K562 (cell line): ENCODE measurements around the gene UNC13A. TPM values are rescaled to one million over a fixed set of nuclear protein-coding genes. Genes with fewer than 3 reads are reported as not detected.

Experiments used
- ATAC-seq: fragments of 200-7000 bp; cut with Tn5 transposase; 3 replicates; pipeline ENCODE4 v1.9.1; 2020; ENCODE audit warnings: moderate library complexity
- BruUV-seq: library from RNA; stranded (reverse); fragments of 400-500 nt; replicated peaks from 2 replicates; lab custom pipeline; 2021; lab: Mats Ljungman, UMichigan
- CTCF ChIA-PET: fragments of 300-600 bp; formaldehyde crosslinking; extraction: SDS; loops from one replicate; lab custom pipeline; 2021; ENCODE audit warnings: low intra/inter-chr PET ratio; lab: Yijun Ruan, JAX
- POLR2A ChIA-PET: fragments of 300-600, 350-650 bp; sonication (Branson Sonifier 250); formaldehyde crosslinking; extraction: SDS; loops from one replicate; lab custom pipeline; 2021; ENCODE audit warnings: antibody characterized with exemption, inconsistent platforms; lab: Yijun Ruan, JAX
- DNase-seq, 4 experiments: peaks; one replicate each; pipeline versions ENCODE4 v3.0.0 to v3.0.0-alpha.2; 2011 to 2018; ENCODE audit warnings: low spot score in 3 of 4, mixed read lengths in 3 of 4; ENCODE audit errors: extremely low read depth in 1 of 4
- FAIRE-seq: peaks from 2 replicates; lab custom pipeline; 2011; peaks lifted over from hg19 to GRCh38; lab: Jason Lieb, UNC
- H2AFZ ChIP-seq: 2 replicates; pipeline ENCODE4 v1.6.0; 2011; ENCODE audit warnings: low read depth, low read length, control low read depth, inconsistent platforms
- H3K27ac ChIP-seq: fragments of 200-600 bp; 3 replicates; pipeline ENCODE4 v1.8.0; 2011; ENCODE audit warnings: low read depth, mild to moderate bottlenecking, control low read depth, inconsistent platforms, low read length, moderate library complexity, mixed read lengths; ENCODE audit errors: extremely low read depth
- H3K27me3 ChIP-seq, 2 experiments: fragments of 300-600 bp in 1 of 2; 2 replicates in 1 of 2; 3 replicates in 1 of 2; pipeline versions ENCODE4 v1.6.0 to v1.8.0; 2011; ENCODE audit warnings: inconsistent platforms in 2 of 2, low read length in 2 of 2, mild to moderate bottlenecking in 1 of 2, mixed read lengths in 1 of 2, moderate library complexity in 1 of 2; ENCODE audit not compliant: control insufficient read depth in 2 of 2, insufficient read depth in 2 of 2
- H3K36me3 ChIP-seq: fragments of 300-600 bp; 3 replicates; pipeline ENCODE4 v1.8.0; 2011; ENCODE audit warnings: mild to moderate bottlenecking, low read length, inconsistent platforms; ENCODE audit not compliant: control insufficient read depth, insufficient read depth
- H3K4me1 ChIP-seq, 2 experiments: fragments of 200-600 bp in 1 of 2; replicated peaks in 1 of 2; 2 replicates in 1 of 2; 3 replicates in 1 of 2; pipeline versions ENCODE4 v1.5.1 to v1.8.0; 2011; ENCODE audit warnings: inconsistent platforms in 2 of 2, low read length in 2 of 2, mild to moderate bottlenecking in 1 of 2, mixed read lengths in 1 of 2, moderate library complexity in 1 of 2; ENCODE audit not compliant: control insufficient read depth in 2 of 2, insufficient read depth in 2 of 2
- H3K4me2 ChIP-seq: 2 replicates; pipeline ENCODE4 v1.6.1; 2011; ENCODE audit warnings: low read length, control low read depth, inconsistent platforms, mixed read lengths; ENCODE audit not compliant: insufficient read depth
- H3K4me3 ChIP-seq: fragments of 200-600 bp; sonication (generic), shearing (Covaris generic); 2 replicates; pipeline ENCODE4 v1.5.1; 2016; ENCODE audit warnings: control low read depth, inconsistent platforms
- H3K79me2 ChIP-seq: fragments of 200-600 bp; 3 replicates; pipeline ENCODE4 v1.8.0; 2011; ENCODE audit warnings: low read length, inconsistent platforms; ENCODE audit not compliant: control insufficient read depth, insufficient read depth
- H3K9ac ChIP-seq, 2 experiments: 2 replicates each; pipeline versions ENCODE4 v1.6.0 to v1.6.1; 2011; ENCODE audit warnings: low read depth in 2 of 2, low read length in 2 of 2, control low read depth in 1 of 2, inconsistent platforms in 1 of 2, mild to moderate bottlenecking in 1 of 2, mixed read lengths in 1 of 2; ENCODE audit not compliant: insufficient read depth in 1 of 2
- H3K9me1 ChIP-seq: one replicate; pipeline ENCODE4 v1.6.0; 2011; ENCODE audit warnings: inconsistent platforms, mild to moderate bottlenecking, low read length, moderate library complexity; ENCODE audit not compliant: control insufficient read depth, insufficient read depth
- H3K9me3 ChIP-seq: replicated peaks from 2 replicates; pipeline ENCODE4 v1.5.1; 2011; ENCODE audit warnings: low read depth, low read length, inconsistent platforms; ENCODE audit not compliant: control insufficient read depth, insufficient read depth
- H4K20me1 ChIP-seq: replicated peaks from 2 replicates; pipeline ENCODE4 v1.6.1; 2011; ENCODE audit warnings: low read length, inconsistent platforms, mixed read lengths; ENCODE audit not compliant: control insufficient read depth, insufficient read depth
- ARNT ChIP-seq, 2 experiments: fragments of 450-650 bp; IDR thresholded peaks; 2 replicates each; pipeline ENCODE4 v1.6.1; 2016; ENCODE audit warnings: mild to moderate bottlenecking in 1 of 2
- ATF3 ChIP-seq, 2 experiments: fragments of 450-650 bp in 1 of 2; sonication (generic) in 1 of 2; formaldehyde crosslinking in 1 of 2; IDR thresholded peaks in 1 of 2; conservative IDR thresholded peaks in 1 of 2; 2 replicates each; pipeline versions ENCODE4 v1.6.1 to v1.8.1; 2016 to 2023; ENCODE audit warnings: mild to moderate bottlenecking in 2 of 2, moderate library complexity in 2 of 2, inconsistent platforms in 1 of 2, missing genetic modification reagents in 1 of 2
- ATF7 ChIP-seq: fragments of 450-650 bp; IDR thresholded peaks from 2 replicates; pipeline ENCODE4 v1.7.1; 2014; ENCODE audit warnings: mild to moderate bottlenecking, moderate library complexity
- CEBPB ChIP-seq: fragments of 450-650 bp; IDR thresholded peaks from 2 replicates; pipeline ENCODE4 v1.6.1; 2016; ENCODE audit warnings: missing genetic modification characterization, missing compliant biosample characterization
- CEBPG ChIP-seq, 3 experiments: fragments of 200-800 bp in 1 of 3; sonication (Bioruptor generic) in 1 of 3; sonication (generic) in 1 of 3; formaldehyde crosslinking in 1 of 3; IDR thresholded peaks in 2 of 3; conservative IDR thresholded peaks in 1 of 3; 2 replicates each; pipeline versions ENCODE4 v1.6.1 to v1.8.0; 2016 to 2022; ENCODE audit warnings: missing compliant biosample characterization in 2 of 3, missing genetic modification characterization in 2 of 3, mild to moderate bottlenecking in 1 of 3, missing genetic modification reagents in 1 of 3
- GTF2E2 ChIP-seq: fragments of 200-800 bp; sonication (Bioruptor generic); IDR thresholded peaks from 2 replicates; pipeline ENCODE4 v1.6.1; 2016; ENCODE audit warnings: missing genetic modification characterization, missing compliant biosample characterization
- MCM7 ChIP-seq, 2 experiments: fragments of 450-650 bp; IDR thresholded peaks; 2 replicates each; pipeline ENCODE4 v1.6.1; 2016 to 2018
- NFXL1 ChIP-seq: fragments of 450-650 bp; formaldehyde crosslinking; IDR thresholded peaks from 2 replicates; pipeline ENCODE4 v1.4.0; 2021; ENCODE audit warnings: mild to moderate bottlenecking
- PATZ1 ChIP-seq: fragments of 250-450 bp; sonication (Bioruptor Pico); IDR thresholded peaks from 2 replicates; pipeline ENCODE4 v1.5.0; 2020; ENCODE audit warnings: mild to moderate bottlenecking, borderline replicate concordance
- ZFP36 ChIP-seq: fragments of 150-350 bp; IDR thresholded peaks from 2 replicates; pipeline ENCODE4 v1.6.1; 2018; ENCODE audit warnings: low read length, low read depth; ENCODE audit not compliant: partially characterized antibody
- ZNF445 ChIP-seq: fragments of 250-450 bp; sonication (Bioruptor Pico); IDR thresholded peaks from 2 replicates; pipeline ENCODE4 v1.4.0; 2020; ENCODE audit warnings: low read depth, mild to moderate bottlenecking, moderate library complexity
- WGBS: fragments of 100-300 bp; shearing (Covaris generic); methylation state at CpG from one replicate; pipeline ENCODE4 v1.1.6; 2016; ENCODE audit warnings: low coverage, mixed read lengths; ENCODE audit not compliant: insufficient coverage; ENCODE audit errors: missing lambda C conversion rate; 5-methylcytosine and 5-hydroxymethylcytosine counted together
- in situ Hi-C: fragments of 300-500 bp; cut with MboI; formaldehyde crosslinking; loops from 4 replicates; pipeline ENCODE4 v1.15.0; 2018; ENCODE audit warnings: inconsistent platforms, mixed read lengths
- intact Hi-C: fragments of 100-400 bp; cut with micrococcal nuclease; formaldehyde crosslinking; loops from 2 replicates; pipeline ENCODE4 v1.14.2; 2022
- polyA plus RNA-seq, 8 experiments: library from polyadenylated mRNA; depleted of rRNA in 4 of 8; stranded (reverse) in 5 of 8; unstranded in 3 of 8; fragments of >200 nt; fragmentation: Nextera tagmentation in 2 of 8; fragmentation: Illumina TruSeq in 1 of 8; extraction: Ambion mirVana in 2 of 8; extraction: Trizol in 1 of 8; gene quantifications; 2 replicates each; pipeline versions ENCODE4 v1.2.1 to v1.2.3, GENCODE V29; 2011 to 2014; ENCODE audit warnings: inconsistent platforms in 1 of 8, missing spikeins in 1 of 8
- total RNA-seq, 7 experiments: library from RNA; depleted of rRNA in 6 of 7; stranded (reverse); fragments of >200 nt in 6 of 7; fragmentation: Illumina TruSeq in 2 of 7; extraction: Trizol in 2 of 7; gene quantifications; 2 replicates each; pipeline versions ENCODE4 v1.2.1 to v1.2.3, GENCODE V29; 2011 to 2021; ENCODE audit warnings: low replicate concordance in 1 of 7

UNC13A gene
- total and polyA plus RNA-seq, 9 of the 15 experiments (the other 6 are each of a cell fraction or from before 2014, with no cell fraction given), result 0.03 to 1.0 (median 0.25) TPM

- intact Hi-C loops, result no loop called here
- in situ Hi-C loops, result no loop called here
- Histone ChIP-seq H3K9me3 (no peaks in the 10 kb centered on the region), H3K79me2 (no peaks in the 10 kb centered on the region), H3K4me3 (no peak overlapping the region), H3K9me1 (no peaks in the 10 kb centered on the region), H2AFZ (no peak overlapping the region), H3K36me3 (no peaks in the 10 kb centered on the region), H3K27ac (no peak overlapping the region), H3K4me2 (no peak overlapping the region), H3K9ac (no peak overlapping the region), H4K20me1 (peaks cover 14% of the 10 kb centered on the region; the same call in 1 of the 2 replicates), H3K27me3 (peaks cover 3 to 25% of the 10 kb centered on the region in 2 experiments; a peak in 4 of 5 replicates), H3K4me1 (peaks cover 0 to 24% of the 10 kb centered on the region in 2 experiments; a peak in 3 of 5 replicates)
- ATAC-seq (no peak), FAIRE-seq (no peak), DNase-seq (no peak)
- BruUV-seq, result no TSS peak
- ChIA-PET CTCF (no interaction called here), POLR2A (interaction anchor here (0.7 kb wide), 1 partner anchor 84 kb away, joined by 3 read pairs; no protein-coding TSS in a partner anchor)
- WGBS, result under 1% methylated on average over 10 of the region's 10 CpGs
- peak; percentile 54 for TF ChIP-seq ATF3 (IDR thresholded peaks at IDR 0.05)
- no peak for TF ChIP-seq ATF3 (CRISPR knock-in tag; conservative IDR thresholded peaks at IDR 0.05)
- no peak for TF ChIP-seq ZNF445 (CRISPR knock-in tag)
- peak; percentile 60 for TF ChIP-seq ZFP36
- peak; percentile 21; the same call in 1 of the 2 replicates for TF ChIP-seq CEBPG (CRISPR knock-in tag; IDR thresholded peaks at IDR 0.05)
- TF ChIP-seq CEBPG (tag; conservative IDR thresholded peaks at IDR 0.05 in 1 of 2, IDR thresholded peaks at IDR 0.05 in 1 of 2), result no peak
- no peak for TF ChIP-seq NFXL1 (CRISPR knock-in tag)
- no peak for TF ChIP-seq PATZ1 (CRISPR knock-in tag)
- TF ChIP-seq CEBPB (tag), result peak; percentile 66
- TF ChIP-seq MCM7 (IDR thresholded peaks at IDR 0.05), result no peak
- no peak for TF ChIP-seq GTF2E2
- TF ChIP-seq ARNT (IDR thresholded peaks at IDR 0.05), result no peak
- no peak for TF ChIP-seq ATF7
These were observed 870 bp upstream of the UNC13A start for GRCh38 chr19:17688853-17689595.
